Measurements from ENCODE around the gene NRN1L. TPM values are rescaled to one million over a fixed set of nuclear protein-coding genes. Genes with fewer than 3 reads are reported as not detected.

NRN1L gene
- not detected for total RNA-seq

DNA sequence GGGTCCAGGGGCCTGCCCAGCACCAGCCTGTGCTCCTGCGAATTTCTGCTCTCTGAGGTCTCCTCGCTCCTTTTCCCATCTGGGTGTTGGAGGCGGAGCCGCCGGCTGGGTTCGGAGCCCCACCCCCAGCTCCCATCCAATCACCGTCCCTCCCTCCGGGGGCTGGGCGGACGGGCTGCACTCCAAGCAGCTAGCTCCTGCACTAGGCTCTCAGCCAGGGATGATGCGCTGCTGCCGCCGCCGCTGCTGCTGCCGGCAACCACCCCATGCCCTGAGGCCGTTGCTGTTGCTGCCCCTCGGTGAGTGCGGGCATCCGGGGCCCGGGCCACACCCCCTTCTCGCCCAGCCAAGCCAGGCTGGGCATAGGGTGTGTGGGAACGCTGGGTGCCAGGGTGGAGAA is at the start of gene NRN1L:
TSS of gene NRN1L (plus strand) at position 202 of the 400 bp plus-strand sequence. CDS start at position 221, 19 bp downstream.

DNA sequence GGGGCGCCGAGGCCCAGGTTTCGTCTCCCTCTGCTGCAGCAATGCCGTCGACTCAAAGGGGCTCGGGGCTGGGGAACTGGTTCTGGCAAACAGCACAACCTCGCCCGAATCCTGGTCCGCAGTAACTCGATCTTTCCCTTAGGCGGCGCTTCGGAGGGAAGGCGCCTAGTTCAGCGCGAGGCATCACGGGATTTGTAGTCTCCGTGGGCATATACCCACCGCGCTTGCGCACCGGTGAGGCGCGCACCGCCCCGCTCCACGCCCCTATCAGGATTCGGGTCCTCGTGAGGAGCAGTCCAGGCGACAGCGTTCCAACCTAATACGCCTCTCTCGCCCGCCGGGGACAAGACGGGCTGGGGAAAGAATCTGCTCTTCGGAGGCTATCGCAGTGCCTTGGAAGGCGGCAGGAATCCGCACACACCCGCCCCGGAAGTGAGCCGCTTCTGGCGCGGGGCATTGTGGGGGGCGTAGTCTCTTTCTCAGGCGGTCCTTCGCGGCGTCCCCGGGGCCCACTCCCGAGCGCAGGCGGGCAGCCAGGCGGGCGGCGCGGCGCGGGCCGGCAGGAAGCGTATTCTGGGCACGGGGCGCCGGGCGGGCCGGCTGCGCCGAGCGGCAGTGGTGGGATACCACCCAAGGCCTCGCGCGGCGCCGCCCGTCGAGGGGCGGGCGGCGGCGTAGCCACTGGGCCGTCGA is 42.7 kb upstream of the NRN1L start, which contains the start of gene THAP11:
TSS of gene THAP11 (plus strand) at position 505 of the 693 bp plus-strand sequence. CDS start 235 bp downstream, outside the sequence.

DNA sequence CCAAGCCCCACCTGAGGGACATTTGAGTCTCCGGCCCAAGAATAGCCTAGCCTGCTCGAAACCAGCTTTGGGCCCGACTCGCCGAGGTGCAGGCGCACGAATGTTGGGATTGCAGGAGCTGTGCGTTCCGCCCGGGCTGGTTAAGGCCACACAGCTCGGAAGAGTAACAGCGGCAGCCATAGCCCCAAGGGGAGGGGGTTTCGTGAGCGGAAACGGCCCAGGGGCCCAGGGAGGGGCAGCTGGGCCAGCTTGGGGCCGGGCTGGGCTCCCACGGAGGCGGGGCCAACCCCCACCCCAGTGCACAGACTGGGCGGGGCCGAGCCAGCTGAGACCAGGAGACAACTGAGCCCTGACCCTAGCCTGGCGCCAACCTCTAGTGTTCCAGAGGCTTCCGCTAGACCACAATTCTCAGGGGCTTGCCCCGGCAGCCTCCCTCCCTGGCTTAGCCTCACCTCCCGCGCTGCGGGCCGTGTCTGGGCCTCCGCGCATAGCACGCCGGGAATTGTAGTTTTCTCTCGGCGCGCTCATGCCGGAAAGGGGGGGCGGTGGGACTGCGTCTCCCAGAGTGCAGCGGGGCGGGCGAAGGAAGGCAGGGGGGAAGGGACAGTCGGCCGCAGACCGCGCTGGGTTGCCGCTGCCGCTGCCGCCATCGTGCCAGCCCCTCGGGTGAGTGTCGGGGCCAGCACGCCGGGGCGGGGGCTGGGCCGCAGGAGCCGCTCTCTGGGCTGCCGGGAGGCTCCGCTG is 38.2 kb upstream of the NRN1L start, which contains the start of gene NUTF2:
TSS of gene NUTF2 (plus strand) at position 614 of the 744 bp plus-strand sequence. CDS start 18,198 bp downstream, outside the sequence.

DNA sequence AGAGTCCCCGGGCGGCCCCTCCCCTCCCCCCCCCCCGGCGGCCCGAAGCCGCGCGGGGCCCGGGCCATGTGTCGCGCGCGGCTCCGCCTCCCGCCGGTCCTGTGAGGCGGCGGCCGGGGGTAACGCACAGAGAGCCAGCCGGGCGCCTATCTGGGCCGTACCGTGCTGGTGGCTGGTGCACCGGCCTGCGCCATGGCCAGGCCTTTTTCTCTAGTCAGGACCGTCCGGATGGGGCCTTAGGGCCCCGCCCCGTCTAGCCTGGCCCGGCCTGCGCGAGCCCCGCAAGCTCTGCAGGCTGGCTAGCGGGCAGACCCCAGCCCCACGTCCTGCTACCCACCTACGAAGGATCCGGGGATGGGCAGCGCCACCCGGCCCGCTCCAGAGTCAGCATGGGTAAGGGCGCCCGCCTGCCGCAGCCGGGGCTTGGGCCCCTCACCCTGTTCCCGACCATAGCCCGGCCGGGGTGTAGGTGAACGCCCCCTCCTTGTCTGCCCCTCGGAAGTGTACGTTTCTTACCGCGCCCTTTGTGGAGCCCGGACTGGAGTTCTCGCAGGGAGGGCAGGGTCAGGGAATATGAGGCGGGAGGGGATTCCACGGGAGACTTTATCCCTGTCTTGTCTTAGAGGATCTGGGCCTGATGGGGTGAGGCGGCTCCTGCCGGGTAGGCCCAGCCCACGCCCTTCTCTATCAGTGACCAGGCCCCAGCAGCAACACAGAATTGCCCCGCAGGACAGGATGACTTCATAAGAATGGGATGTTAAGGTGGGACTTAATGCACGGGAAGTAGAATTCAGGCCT is 37.4 kb upstream of the NRN1L start, which contains the start of gene CENPT:
TSS of gene CENPT (minus strand) at position 630 of the 798 bp plus-strand sequence. CDS start 13,834 bp downstream, outside the sequence.

DNA sequence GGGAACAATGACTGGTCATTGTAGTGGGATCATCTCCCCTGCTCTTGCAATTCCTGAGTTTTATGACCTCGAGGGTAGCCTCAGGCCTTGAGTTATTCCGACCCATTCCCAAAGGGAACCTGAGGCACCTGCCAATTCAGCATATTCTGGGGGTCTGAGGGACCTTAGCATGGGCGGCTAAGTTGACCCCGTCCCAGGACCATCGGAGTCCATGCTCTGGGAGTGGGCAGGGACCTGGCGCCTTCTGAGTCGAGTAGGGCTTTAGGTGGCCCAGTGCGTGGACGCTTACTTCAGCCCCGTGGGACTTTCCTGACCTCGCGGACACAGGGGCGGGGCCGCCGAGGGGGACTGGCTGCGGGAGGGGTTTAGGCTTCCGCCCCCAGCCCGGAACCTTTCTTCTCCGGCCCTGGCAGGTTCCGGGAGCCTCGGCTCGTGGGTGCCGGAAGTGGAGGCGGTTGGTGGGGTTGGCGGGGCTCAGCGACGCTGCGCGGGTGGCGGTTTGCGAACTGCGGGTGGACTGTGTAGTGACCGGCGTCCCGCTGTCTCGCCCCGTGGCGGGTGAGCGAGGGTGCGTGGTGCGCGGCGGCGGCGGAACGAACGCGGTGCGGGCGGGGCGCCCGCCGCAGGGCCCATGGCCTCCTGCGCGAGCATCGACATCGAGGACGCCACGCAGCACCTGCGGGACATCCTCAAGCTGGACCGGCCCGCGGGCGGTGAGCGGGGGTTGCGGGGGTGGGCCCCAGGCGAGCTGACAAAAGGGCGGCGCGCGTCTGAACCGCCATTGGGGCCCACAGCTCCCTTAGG is 11.9 kb upstream of the NRN1L start, which contains the start of gene EDC4:
TSS of gene EDC4 (plus strand) at position 422 of the 804 bp plus-strand sequence. CDS start at position 632, 210 bp downstream.

DNA sequence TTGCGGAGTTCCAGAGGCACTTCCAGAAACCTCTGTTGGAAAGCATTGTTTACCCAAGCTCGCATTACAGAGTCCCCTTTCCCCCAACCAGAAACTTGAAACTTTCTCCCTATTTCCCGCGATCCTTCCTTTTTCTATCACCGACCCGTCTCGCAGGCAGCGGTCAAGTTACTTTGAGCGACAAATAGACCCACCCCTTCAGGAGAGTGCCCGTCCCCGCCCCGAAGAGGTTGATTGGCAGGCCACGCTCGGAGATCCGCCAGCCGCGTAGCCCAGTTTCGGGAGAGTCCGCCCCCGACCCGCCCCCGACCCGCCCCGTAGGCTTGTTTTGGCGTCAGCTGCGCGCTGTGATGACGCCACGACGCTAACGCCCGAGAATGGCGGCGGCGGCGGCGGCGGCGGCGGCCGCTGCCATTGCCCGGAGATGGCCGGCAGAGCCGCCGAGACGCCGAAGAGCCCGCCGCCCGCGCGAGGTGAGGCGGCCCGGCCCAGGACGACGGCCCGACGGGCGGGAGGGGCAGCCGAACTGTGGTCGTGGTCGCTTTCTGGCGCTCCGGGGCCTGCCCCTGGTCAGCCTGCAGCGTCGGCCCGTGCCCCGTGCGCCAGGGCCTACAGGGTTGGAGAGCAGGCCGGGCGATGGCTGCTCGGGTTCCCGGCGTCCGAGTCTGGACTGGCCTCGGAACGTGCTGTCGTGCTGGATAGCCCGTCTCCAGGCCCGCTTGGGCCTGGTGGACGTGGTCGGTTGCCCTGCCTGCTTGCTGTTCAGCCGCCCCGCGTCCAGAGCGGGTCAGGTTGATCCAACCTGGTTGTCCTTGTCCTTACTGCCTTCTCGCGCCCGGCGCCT is 8.4 kb downstream of the NRN1L start, which contains the start of gene PSKH1:
TSS of gene PSKH1 (plus strand) at position 356 of the 844 bp plus-strand sequence. CDS start 15,496 bp downstream, outside the sequence.

DNA sequence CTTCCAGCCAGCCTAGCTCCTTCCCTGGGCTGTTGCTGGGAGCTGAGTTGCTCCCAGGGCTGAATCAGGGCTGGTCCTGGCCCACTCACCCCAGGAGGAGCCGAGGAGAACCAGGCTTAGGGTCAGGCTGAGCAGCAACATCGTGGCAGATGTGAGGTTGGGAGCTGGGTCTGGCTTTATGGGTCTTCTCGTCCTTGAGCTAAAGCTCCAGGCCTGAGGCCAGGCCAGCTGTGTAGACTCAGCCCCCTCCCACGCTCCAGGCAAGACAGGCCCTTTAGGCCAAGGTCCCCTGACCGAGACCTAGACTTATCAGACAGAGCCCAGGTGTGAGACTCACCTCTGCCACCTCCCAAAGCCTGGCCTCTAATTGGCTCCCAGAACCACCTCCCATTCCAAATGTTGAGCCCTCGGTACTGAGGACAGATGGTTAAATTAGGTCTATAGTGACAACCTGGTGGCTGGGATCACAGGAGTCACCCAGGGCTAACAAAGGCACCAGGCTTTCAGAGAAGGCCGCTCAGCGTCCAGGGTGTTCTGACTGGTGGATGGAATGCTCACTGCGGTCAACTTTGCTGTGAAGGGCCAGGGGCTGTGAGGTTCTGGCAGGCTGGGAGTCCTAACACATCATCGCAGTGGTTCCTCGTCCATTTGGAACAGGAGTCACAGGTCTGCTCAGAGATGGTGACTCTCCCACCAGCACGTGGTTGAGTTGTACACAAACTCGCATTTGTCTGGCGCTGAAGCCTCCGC is 47.2 kb downstream of the NRN1L start, which contains the start of gene CTRL:
TSS of gene CTRL (minus strand) at position 151 of the 750 bp plus-strand sequence. CDS start at position 141, 10 bp downstream.

Small RNA genes within 50 kb of the gene (small RNA-seq; reads per million reads assigned to genes)
- not detected for gene AC040162.2 (ENCODE audit: low replicate concordance)
- not detected for gene NRN1L (ENCODE audit: low replicate concordance)

Other genes starting within 250 kb of the NRN1L start
- gene CARMIL2, start 239.7 kb upstream of the NRN1L start, total RNA-seq, result 3.1 TPM
- 27.2 TPM for gene ACD, start 224.6 kb upstream of the NRN1L start, total RNA-seq
- gene PARD6A, start 223.9 kb upstream of the NRN1L start, total RNA-seq, result 7.8 TPM
- gene ENKD1, start 218.1 kb upstream of the NRN1L start, total RNA-seq, result 10.3 TPM
- gene C16orf86, start 218.1 kb upstream of the NRN1L start, total RNA-seq, result 1.3 TPM
- gene GFOD2, start 165.6 kb upstream of the NRN1L start, total RNA-seq, result 62.0 TPM
- 16.0 TPM for gene RANBP10, start 78.3 kb upstream of the NRN1L start, total RNA-seq
- 6.3 TPM for gene TSNAXIP1, start 78.0 kb upstream of the NRN1L start, total RNA-seq
- 25.7 TPM for gene THAP11, start 42.6 kb upstream of the NRN1L start, total RNA-seq
- gene NUTF2, start 38.0 kb upstream of the NRN1L start, total RNA-seq, result 110 TPM
- 49.1 TPM for gene CENPT, start 37.2 kb upstream of the NRN1L start, total RNA-seq
- gene EDC4, start 11.8 kb upstream of the NRN1L start, total RNA-seq, result 67.0 TPM
- 21.3 TPM for gene PSKH1, start 8.4 kb downstream of the NRN1L start, total RNA-seq
- 4.7 TPM for gene CTRL, start 47.0 kb downstream of the NRN1L start, total RNA-seq
- gene PSMB10, start 52.0 kb downstream of the NRN1L start, total RNA-seq, result 11.6 TPM
- gene LCAT, start 59.2 kb downstream of the NRN1L start, total RNA-seq, result 1.3 TPM
- 13.5 TPM for gene SLC12A4, start 83.8 kb downstream of the NRN1L start, total RNA-seq
- gene DPEP3, start 95.6 kb downstream of the NRN1L start, total RNA-seq, result not detected
- gene DPEP2, start 114.6 kb downstream of the NRN1L start, total RNA-seq, result not detected
- gene DPEP2NB, start 131.0 kb downstream of the NRN1L start, total RNA-seq, result not detected
- 8.8 TPM for gene DDX28, start 138.3 kb downstream of the NRN1L start, total RNA-seq
- gene DUS2, start 138.4 kb downstream of the NRN1L start, total RNA-seq, result 15.7 TPM
- gene NFATC3, start 200.5 kb downstream of the NRN1L start, total RNA-seq, result 26.6 TPM